ENCODE results near the gene LY6G5C. TPM values are rescaled to one million over a fixed set of nuclear protein-coding genes. Genes with fewer than 3 reads are reported as not detected.

Gene LY6G5C
- total RNA-seq, 1 experiment from 2014 or later = 2.6 TPM

DNA sequence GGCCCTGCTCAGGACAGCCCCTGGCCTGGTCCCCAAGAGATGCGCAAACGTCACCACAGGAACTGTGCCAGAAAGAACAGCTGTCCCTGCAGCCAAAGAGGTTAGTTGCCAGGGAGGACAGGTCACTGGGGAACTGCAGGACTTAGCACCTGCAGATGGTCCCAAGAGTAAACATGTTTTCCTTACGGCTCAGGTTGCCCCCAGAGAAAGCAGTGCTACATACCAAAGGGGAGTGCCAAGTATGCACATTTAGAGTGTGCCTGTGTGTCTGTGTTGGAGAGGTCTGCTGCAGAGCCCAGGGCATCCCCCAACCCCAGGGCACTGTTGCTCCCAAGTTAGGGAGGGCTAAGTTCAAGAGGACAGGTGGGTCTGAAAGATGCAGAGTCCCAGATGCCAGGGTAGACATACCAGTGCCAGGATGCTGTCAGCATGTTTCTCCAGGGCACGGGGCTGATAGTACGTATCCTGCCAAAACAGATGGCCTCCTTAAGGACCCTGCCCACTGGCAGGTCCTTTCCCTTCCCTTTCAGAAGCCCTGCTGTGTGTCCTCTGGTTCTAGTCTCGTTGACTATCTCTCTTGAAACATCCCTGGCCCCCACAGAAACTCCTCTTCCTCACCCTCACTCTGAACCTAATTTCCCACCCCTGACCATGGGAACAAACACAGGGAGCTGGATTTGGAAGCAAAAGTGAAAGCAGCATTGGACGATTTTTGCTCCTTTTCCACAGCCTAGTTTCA, 21.0 kb upstream of the LY6G5C start:
- H3F3A ChIP-seq (ENCODE audit: insufficient read depth, low read depth) = no peaks in the 10 kb centered on the region
- H3K9me2 ChIP-seq (ENCODE audit: insufficient read depth) = no peaks in the 10 kb centered on the region
- H3K27me3 ChIP-seq (ENCODE audit: insufficient read depth, low read depth) = no peaks in the 10 kb centered on the region
- ChIA-PET POLR2A (ENCODE audit: unreplicated experiment) (interaction anchor here (0.5 to 0.7 kb wide), 3 partner anchors 37 to 125 kb away, joined by 4 to 7 read pairs (median 5); partner anchors contain the start of gene HSPA1B), CTCF (interaction anchor here (0.6 kb wide), 1 partner anchor 156 kb away, joined by 3 read pairs; the partner anchor contains the start of gene ATP6V1G2)
- intact Hi-C loops (cut with micrococcal nuclease; ENCODE audit: unreplicated experiment) = loop anchor here (2.0 kb wide), 2 partner anchors 37 to 49 kb away; partner anchors contain the start of gene BAG6
- H4K20me1 ChIP-seq (ENCODE audit: insufficient read depth) = no peaks in the 10 kb centered on the region; the same call in 1 of the 2 replicates
- TF ChIP-seq EZH2 (IDR thresholded peaks at IDR 0.05; ENCODE audit: low read depth) (no peak), CTCF (conservative IDR thresholded peaks at IDR 0.05) (no peak)
- peaks cover 14% of the 10 kb centered on the region for H3K4me1 ChIP-seq (replicated peaks; ENCODE audit: insufficient read depth)
- peaks cover 4% of the 10 kb centered on the region; the same call in 1 of the 2 replicates for H3K36me3 ChIP-seq (ENCODE audit: low read depth)
- DNase-seq = no peak
- no TSS peak for BruUV-seq (replicated peaks)
- peak overlapping the region; percentile 88 for H2AFZ ChIP-seq
- H3K9me3 ChIP-seq (ENCODE audit: insufficient read depth, low read depth) = no peaks in the 10 kb centered on the region
- H3K27ac ChIP-seq = peak overlapping the region; percentile 77; the same call in 1 of the 2 replicates
- peaks cover 25% of the 10 kb centered on the region for H3K79me2 ChIP-seq (ENCODE audit: low read depth)
- H3K4me3 ChIP-seq = peak overlapping the region; percentile 83
- peak overlapping the region; percentile 97 for H3K4me2 ChIP-seq

DNA sequence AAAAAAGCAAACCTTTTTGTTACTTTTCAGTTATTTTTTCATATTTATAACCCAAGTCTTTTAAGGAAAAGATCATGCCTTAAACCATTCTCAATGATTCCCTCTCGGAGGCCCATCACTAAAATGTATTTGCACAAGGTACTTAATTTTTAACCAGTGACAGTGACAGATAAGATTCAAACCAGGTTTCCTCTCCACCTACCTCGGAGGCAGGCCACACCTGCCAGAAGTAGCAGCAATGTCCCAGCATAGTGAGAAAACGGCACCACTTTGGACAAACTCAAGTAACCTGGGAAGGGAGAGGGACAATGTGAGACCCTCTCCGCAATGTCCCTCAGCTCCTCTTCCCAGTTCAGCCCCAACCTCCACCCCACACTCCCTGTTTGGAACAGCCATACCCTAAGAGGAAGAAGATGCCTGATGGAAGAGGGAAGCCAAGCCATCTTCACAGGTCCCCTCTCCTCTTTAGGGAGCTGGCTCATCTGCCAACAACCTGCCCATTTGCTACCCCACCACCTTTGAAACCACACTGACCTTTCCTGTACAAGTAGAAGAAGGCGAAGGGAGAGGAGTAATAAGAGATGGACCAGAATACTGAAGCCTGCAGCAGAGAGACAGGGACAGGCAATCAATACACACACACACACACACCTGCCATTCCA, 20.0 kb upstream of the LY6G5C start:
- Histone ChIP-seq H3K9me2 (ENCODE audit: insufficient read depth) (no peaks in the 10 kb centered on the region), H3K36me3 (ENCODE audit: low read depth) (peaks cover 6% of the 10 kb centered on the region; the same call in 1 of the 2 replicates), H3K9me3 (ENCODE audit: insufficient read depth, low read depth) (no peaks in the 10 kb centered on the region), H2AFZ (no peak overlapping the region), H3K4me1 (replicated peaks; ENCODE audit: insufficient read depth) (peaks cover 14% of the 10 kb centered on the region), H3F3A (ENCODE audit: insufficient read depth, low read depth) (no peaks in the 10 kb centered on the region), H4K20me1 (ENCODE audit: insufficient read depth) (no peaks in the 10 kb centered on the region; the same call in 1 of the 2 replicates), H3K27ac (no peak overlapping the region), H3K27me3 (ENCODE audit: insufficient read depth, low read depth) (no peaks in the 10 kb centered on the region), H3K4me3 (no peak overlapping the region), H3K79me2 (ENCODE audit: low read depth) (peaks cover 25% of the 10 kb centered on the region), H3K4me2 (no peak overlapping the region)
- POLR2A ChIA-PET (ENCODE audit: unreplicated experiment) = no interaction called here
- DNase-seq = no peak
- CTCF ChIA-PET = interaction anchor here (0.6 kb wide), 1 partner anchor 155 kb away, joined by 3 read pairs; the partner anchor contains the start of gene ATP6V1G2
- no TSS peak for BruUV-seq (replicated peaks)
- intact Hi-C loops (cut with micrococcal nuclease; ENCODE audit: unreplicated experiment) = no loop called here
- TF ChIP-seq CTCF (conservative IDR thresholded peaks at IDR 0.05) (no peak), EZH2 (IDR thresholded peaks at IDR 0.05; ENCODE audit: low read depth) (no peak)

DNA sequence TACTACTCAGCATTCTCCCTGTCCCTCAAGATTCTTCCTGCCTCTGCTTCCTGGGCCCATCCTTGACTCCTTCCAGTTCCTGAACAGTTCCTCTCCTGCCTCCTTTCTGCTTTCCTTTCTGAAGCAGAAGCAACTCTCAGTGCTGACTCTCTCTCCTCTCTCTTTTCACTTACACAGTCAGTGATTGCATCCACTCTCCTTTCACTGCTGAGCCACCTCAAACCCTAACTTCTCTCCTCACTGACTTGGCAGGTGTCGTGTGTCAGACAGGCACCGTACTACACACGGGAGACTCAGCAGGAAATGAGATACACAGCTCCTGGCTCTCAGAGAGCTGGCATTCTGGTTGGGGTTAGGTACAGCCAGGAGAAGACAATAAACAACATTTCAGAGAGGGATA, 16.7 kb upstream of the LY6G5C start:
- no TSS peak for BruUV-seq (replicated peaks)
- ChIA-PET POLR2A (ENCODE audit: unreplicated experiment) (no interaction called here), CTCF (no interaction called here)
- H3K9me3 ChIP-seq (ENCODE audit: insufficient read depth, low read depth) = no peaks in the 10 kb centered on the region
- intact Hi-C loops (cut with micrococcal nuclease; ENCODE audit: unreplicated experiment) = no loop called here
- H4K20me1 ChIP-seq (ENCODE audit: insufficient read depth) = no peaks in the 10 kb centered on the region; the same call in 1 of the 2 replicates
- no peaks in the 10 kb centered on the region for H3K27me3 ChIP-seq (ENCODE audit: insufficient read depth, low read depth)
- H3K36me3 ChIP-seq (ENCODE audit: low read depth) = peaks cover 6% of the 10 kb centered on the region; the same call in 1 of the 2 replicates
- H3F3A ChIP-seq (ENCODE audit: insufficient read depth, low read depth) = no peaks in the 10 kb centered on the region
- H3K79me2 ChIP-seq (ENCODE audit: low read depth) = peaks cover 23% of the 10 kb centered on the region
- H3K4me3 ChIP-seq = no peak overlapping the region
- no peak overlapping the region for H3K4me2 ChIP-seq
- no peak for DNase-seq
- H3K9me2 ChIP-seq (ENCODE audit: insufficient read depth) = no peaks in the 10 kb centered on the region
- H3K27ac ChIP-seq = no peak overlapping the region
- H3K4me1 ChIP-seq (replicated peaks; ENCODE audit: insufficient read depth) = peaks cover 9% of the 10 kb centered on the region; the same call in 1 of the 2 replicates
- H2AFZ ChIP-seq = no peak overlapping the region
- no peak for TF ChIP-seq CTCF (conservative IDR thresholded peaks at IDR 0.05)
- TF ChIP-seq EZH2 (IDR thresholded peaks at IDR 0.05; ENCODE audit: low read depth) = no peak

All from PC-9 (cell line).